SK-N-SH (cell line): ENCODE measurements around the gene DMD. TPM values are rescaled to one million over a fixed set of nuclear protein-coding genes. Genes with fewer than 3 reads are reported as not detected.
A peak's percentile ranks its signal among the peaks of the same experiment; 100 is the strongest.

ENCODE experiments used
- CTCF ChIA-PET: fragments of 300-600, 350-600 bp; formaldehyde crosslinking; extraction: SDS; loops from one replicate; lab custom pipeline; 2021; lab: Yijun Ruan, JAX
- POLR2A ChIA-PET: fragments of 350-600 bp; sonication (Branson Sonifier 250); formaldehyde crosslinking; extraction: SDS; loops from one replicate; lab custom pipeline; 2020; ENCODE audit warnings: antibody characterized with exemption, inconsistent platforms; lab: Yijun Ruan, JAX
- DNase-seq: peaks from one replicate; pipeline ENCODE4 v3.0.0; 2012
- H2AFZ ChIP-seq: fragments of 200-600 bp; sonication (generic); 2 replicates; pipeline ENCODE4 v1.8.1; 2016; ENCODE audit warnings: antibody characterized with exemption, mild to moderate bottlenecking, low read depth
- H3F3A ChIP-seq: fragments of 200-600 bp; sonication (generic); replicated peaks from 2 replicates; pipeline ENCODE3; 2016; ENCODE audit warnings: antibody characterized with exemption, mild to moderate bottlenecking; ENCODE audit not compliant: insufficient read depth
- H3K27ac ChIP-seq, 2 experiments: fragments of 200-500 bp in 1 of 2; fragments of 200-600 bp in 1 of 2; sonication (Bioruptor generic) in 1 of 2; sonication (generic), shearing (Covaris generic) in 1 of 2; 2 replicates each; pipeline versions ENCODE4 v1.5.1 to v1.6.1; 2014 to 2016; ENCODE audit warnings: low read depth in 2 of 2, inconsistent platforms in 1 of 2, low read length in 1 of 2, mild to moderate bottlenecking in 1 of 2, mixed read lengths in 1 of 2
- H3K27me3 ChIP-seq: fragments of 200-600 bp; sonication (generic), shearing (Covaris generic); 2 replicates; pipeline ENCODE4 v1.6.1; 2016; ENCODE audit warnings: mixed run types; ENCODE audit not compliant: insufficient read depth
- H3K36me3 ChIP-seq, 2 experiments: fragments of 200-500 bp in 1 of 2; fragments of 200-600 bp in 1 of 2; sonication (Bioruptor generic) in 1 of 2; sonication (generic) in 1 of 2; replicated peaks in 1 of 2; 2 replicates each; pipeline versions ENCODE3 to v1.5.1; 2014 to 2016; ENCODE audit warnings: low read length in 1 of 2, mild to moderate bottlenecking in 1 of 2; ENCODE audit not compliant: insufficient read depth in 2 of 2, control insufficient read depth in 1 of 2
- H3K4me1 ChIP-seq, 2 experiments: fragments of 200-500 bp in 1 of 2; fragments of 200-600 bp in 1 of 2; sonication (Bioruptor generic) in 1 of 2; sonication (generic), shearing (Covaris generic) in 1 of 2; 2 replicates each; pipeline versions ENCODE4 v1.5.1 to v1.6.1; 2014 to 2016; ENCODE audit warnings: low read depth in 1 of 2, low read length in 1 of 2, mixed run types in 1 of 2; ENCODE audit not compliant: insufficient read depth in 2 of 2, control insufficient read depth in 1 of 2
- H3K4me2 ChIP-seq: fragments of 200-600 bp; sonication (generic), shearing (Covaris generic); 2 replicates; pipeline ENCODE4 v1.6.1; 2017; ENCODE audit warnings: mixed run types
- H3K4me3 ChIP-seq, 2 experiments: fragments of 200-500 bp in 1 of 2; fragments of 200-600 bp in 1 of 2; sonication (Bioruptor generic) in 1 of 2; sonication (generic), shearing (Covaris generic) in 1 of 2; 2 replicates each; pipeline versions ENCODE4 v1.5.1 to v1.8.1; 2014 to 2016; ENCODE audit warnings: low read depth in 2 of 2, inconsistent platforms in 1 of 2, low read length in 1 of 2, mild to moderate bottlenecking in 1 of 2, mixed read lengths in 1 of 2, moderate library complexity in 1 of 2
- H3K79me2 ChIP-seq: fragments of 200-600 bp; sonication (generic); 2 replicates; pipeline ENCODE4 v1.8.1; 2017; ENCODE audit warnings: mild to moderate bottlenecking; ENCODE audit not compliant: insufficient read depth
- H3K9ac ChIP-seq: fragments of 200-600 bp; sonication (generic); 2 replicates; pipeline ENCODE4 v1.6.1; 2017; ENCODE audit warnings: mixed run types
- H3K9me2 ChIP-seq: fragments of 200-600 bp; sonication (generic); 2 replicates; pipeline ENCODE4 v1.6.1; 2017; ENCODE audit warnings: mixed run types
- H3K9me3 ChIP-seq: fragments of 200-600 bp; sonication (generic); 2 replicates; pipeline ENCODE4 v1.6.1; 2017; ENCODE audit warnings: mixed run types, mild to moderate bottlenecking, moderate library complexity
- H4K20me1 ChIP-seq: fragments of 200-600 bp; sonication (generic); 2 replicates; pipeline ENCODE4 v1.6.1; 2017; ENCODE audit warnings: mild to moderate bottlenecking, mixed run types; ENCODE audit not compliant: insufficient read depth
- CTCF ChIP-seq: fragments of 200-600 bp; sonication (generic); IDR thresholded peaks from 2 replicates; pipeline ENCODE4 v1.6.1; 2017; ENCODE audit warnings: antibody characterized with exemption, mild to moderate bottlenecking, moderate library complexity
- EP300 ChIP-seq, 2 experiments: IDR thresholded peaks; 2 replicates each; pipeline versions ENCODE4 v1.4.0 to v1.6.1; 2012; ENCODE audit warnings: borderline replicate concordance in 1 of 2, low read depth in 1 of 2, low read length in 1 of 2
- EZH2phosphoT487 ChIP-seq: fragments of 200-600 bp; sonication (generic); IDR thresholded peaks from 2 replicates; pipeline ENCODE4 v1.6.1; 2017; ENCODE audit warnings: low read depth, mixed run types, mild to moderate bottlenecking, antibody characterized with exemption, moderate library complexity, borderline replicate concordance
- FOXJ3 ChIP-seq: sonication (generic); formaldehyde crosslinking; IDR thresholded peaks from 2 replicates; pipeline ENCODE4 v1.5.1; 2020; ENCODE audit warnings: mild to moderate bottlenecking, missing genetic modification reagents
- GABPA ChIP-seq: IDR thresholded peaks from 2 replicates; pipeline ENCODE4 v1.4.0; 2012; ENCODE audit warnings: low read depth, mild to moderate bottlenecking
- GATA2 ChIP-seq: sonication (generic); formaldehyde crosslinking; IDR thresholded peaks from 2 replicates; pipeline ENCODE4 v1.5.0; 2020; ENCODE audit warnings: mild to moderate bottlenecking, missing genetic modification reagents
- JUND ChIP-seq: IDR thresholded peaks from 2 replicates; pipeline ENCODE4 v1.4.0; 2012
- MAX ChIP-seq: IDR thresholded peaks from 2 replicates; pipeline ENCODE4 v1.4.0; 2012; ENCODE audit warnings: low read depth
- MEF2A ChIP-seq: IDR thresholded peaks from 2 replicates; pipeline ENCODE4 v1.4.0; 2012; ENCODE audit warnings: low read depth, borderline replicate concordance
- MXI1 ChIP-seq: IDR thresholded peaks from 2 replicates; pipeline ENCODE4 v1.6.1; 2012; ENCODE audit warnings: mild to moderate bottlenecking, low read depth, low read length, improper control_type of control experiment
- NRF1 ChIP-seq: IDR thresholded peaks from 2 replicates; pipeline ENCODE4 v1.6.1; 2012; ENCODE audit warnings: low read depth, mild to moderate bottlenecking, low read length
- PBX3 ChIP-seq: IDR thresholded peaks from 2 replicates; pipeline ENCODE4; 2012
- POLR2AphosphoS5 ChIP-seq: IDR thresholded peaks from 2 replicates; pipeline ENCODE4 v1.6.1; 2012; ENCODE audit warnings: low read depth, low read length
- RAD21 ChIP-seq: IDR thresholded peaks from 2 replicates; pipeline ENCODE4 v1.6.1; 2012; ENCODE audit warnings: mild to moderate bottlenecking, low read length
- RCOR1 ChIP-seq: fragments of 150-350 bp; IDR thresholded peaks from 2 replicates; pipeline ENCODE4 v1.6.1; 2017; ENCODE audit warnings: antibody characterized with exemption, low read length
- RFX5 ChIP-seq: IDR thresholded peaks from 2 replicates; pipeline ENCODE4 v1.6.1; 2012; ENCODE audit warnings: mild to moderate bottlenecking, improper control_type of control experiment, low read length
- RXRA ChIP-seq: IDR thresholded peaks from 2 replicates; pipeline ENCODE4 v1.4.0; 2012; ENCODE audit warnings: low read depth, mild to moderate bottlenecking, borderline replicate concordance
- SIN3A ChIP-seq: IDR thresholded peaks from 2 replicates; pipeline ENCODE4 v1.6.1; 2012; ENCODE audit warnings: low read depth, mild to moderate bottlenecking, low read length, moderate library complexity, borderline replicate concordance
- TAF1 ChIP-seq: IDR thresholded peaks from 2 replicates; pipeline ENCODE4 v1.6.1; 2012; ENCODE audit warnings: low read depth, mild to moderate bottlenecking, low read length, moderate library complexity, borderline replicate concordance
- TCF12 ChIP-seq: IDR thresholded peaks from 2 replicates; pipeline ENCODE4 v1.4.0; 2012
- TEAD4 ChIP-seq: IDR thresholded peaks from 2 replicates; pipeline ENCODE4 v1.4.0; 2012; ENCODE audit warnings: mild to moderate bottlenecking, borderline replicate concordance; ENCODE audit not compliant: insufficient read depth
- USF2 ChIP-seq: fragments of 150-350 bp; IDR thresholded peaks from 2 replicates; pipeline ENCODE4 v1.6.1; 2017; ENCODE audit warnings: antibody characterized with exemption, low read length, low read depth, borderline replicate concordance
- ZBTB33 ChIP-seq: IDR thresholded peaks from 2 replicates; pipeline ENCODE4 v1.4.0; 2012; ENCODE audit warnings: low read depth, borderline replicate concordance
- WGBS: methylation state at CpG from one replicate; pipeline ENCODE4 v1.1.6; 2017; ENCODE audit warnings: low lambda C conversion rate; 5-methylcytosine and 5-hydroxymethylcytosine counted together
- polyA plus RNA-seq, 3 experiments: library from polyadenylated mRNA; depleted of rRNA; stranded (reverse); fragments of >200 nt; gene quantifications; 2 replicates each; pipeline ENCODE4 v1.2.3, GENCODE V29; 2012

The DMD gene
- polyA plus RNA-seq, 1 of the 3 experiments (the other 2 are of a cell fraction): 3.9 TPM

GRCh38 chrX:32480019-32480418 is 731.3 kb downstream of the DMD start:
- DNase-seq: no peak
- Histone ChIP-seq H4K20me1 (no peaks in the 10 kb centered on the region), H3K9me2 (no peaks in the 10 kb centered on the region), H3K36me3 (no peaks in the 10 kb centered on the region), H3K9me3 (no peaks in the 10 kb centered on the region), H3K27ac (no peak overlapping the region), H2AFZ (no peak overlapping the region), H3K27me3 (no peaks in the 10 kb centered on the region), H3F3A (no peaks in the 10 kb centered on the region), H3K4me1 (no peaks in the 10 kb centered on the region), H3K4me3 (no peak overlapping the region), H3K9ac (no peak overlapping the region), H3K79me2 (no peaks in the 10 kb centered on the region), H3K4me2 (no peak overlapping the region)
- no peak for TF ChIP-seq TAF1
- no peak for TF ChIP-seq TCF12
- no peak for TF ChIP-seq NRF1
- WGBS: 25% methylated on average over 2 of the region's 2 CpGs
- ChIA-PET CTCF (interaction anchor here (1.2 to 1.8 kb wide), 2 partner anchors 47 to 72 kb away, joined by 3 to 5 read pairs; no protein-coding TSS in a partner anchor), POLR2A (no interaction called here)

- H2AFZ ChIP-seq: no peak overlapping the region
- no peak overlapping the region for H3K9ac ChIP-seq
- no peaks in the 10 kb centered on the region; a peak in 1 of 4 replicates for H3K4me1 ChIP-seq
- no peaks in the 10 kb centered on the region for H3K79me2 ChIP-seq
- H3K27me3 ChIP-seq: no peaks in the 10 kb centered on the region
- TF ChIP-seq EZH2phosphoT487: no peak
- no peak for TF ChIP-seq CTCF
- TF ChIP-seq FOXJ3 (CRISPR knock-in tag): 0 out of 2 replicates have a peak, but pooled peaks have one; percentile 45
- peak; percentile 83 for TF ChIP-seq GATA2 (CRISPR knock-in tag)
- TF ChIP-seq RCOR1: peak; percentile 58; the same call in 1 of the 2 replicates
- TF ChIP-seq SIN3A: no peak
- TF ChIP-seq MEF2A: no peak
- no peak for TF ChIP-seq ZBTB33
- no peak for TF ChIP-seq TEAD4
- TF ChIP-seq POLR2AphosphoS5: no peak
- no peak for TF ChIP-seq RXRA
- no peak for TF ChIP-seq USF2
- no peak for TF ChIP-seq RAD21
- peak; percentile 32; the same call in 1 of the 2 replicates for TF ChIP-seq TCF12
- no peak for TF ChIP-seq RFX5
- TF ChIP-seq MAX: no peak
- no peak for TF ChIP-seq JUND
- TF ChIP-seq MXI1: no peak
- no peak for TF ChIP-seq GABPA
- TF ChIP-seq EP300 (IDR thresholded peaks at IDR 0.05; ENCODE audit: borderline replicate concordance in 1 of 2, low read depth in 1 of 2, low read length in 1 of 2): peak in 1 of 2 experiments; percentile 94; a peak in 2 of 4 replicates
- TF ChIP-seq PBX3: no peak
- no peaks in the 10 kb centered on the region for H3K9me3 ChIP-seq
- WGBS: under 1% methylated on average over 3 of the region's 3 CpGs
- DNase-seq: no peak
- POLR2A ChIA-PET: interaction anchor here (0.6 kb wide), 1 partner anchor 25 kb away, joined by 4 read pairs; no protein-coding TSS in a partner anchor
- CTCF ChIA-PET: interaction anchor here (1.0 kb wide), 1 partner anchor 24 kb away, joined by 3 read pairs; no protein-coding TSS in a partner anchor
- peak overlapping the region in 1 of 2 experiments; percentile 60; a peak in 1 of 4 replicates for H3K27ac ChIP-seq
- no peaks in the 10 kb centered on the region for H3K36me3 ChIP-seq
- no peaks in the 10 kb centered on the region for H4K20me1 ChIP-seq
- no peaks in the 10 kb centered on the region for H3K9me2 ChIP-seq
- H3K4me3 ChIP-seq: no peak overlapping the region
- H3F3A ChIP-seq: no peaks in the 10 kb centered on the region
- H3K4me2 ChIP-seq: no peak overlapping the region
Observed at GRCh38 chrX:32472364-32472763, 739.0 kb downstream of the DMD start.
